OCI-LY3 (cell line): ENCODE results near the gene PPP1R1C.

ENCODE experiments used
- CTCF ChIP-seq: fragments of 200-600, 300-600 bp; sonication (generic); IDR thresholded peaks from 2 replicates; pipeline ENCODE4 v1.5.1; 2014; ENCODE audit warnings: antibody characterized with exemption, low read length, low read depth
- EZH2phosphoT487 ChIP-seq: fragments of 200-600 bp; shearing (Covaris generic); IDR thresholded peaks from 2 replicates; pipeline ENCODE4 v1.6.1; 2018; ENCODE audit warnings: antibody characterized with exemption, mixed run types, low read depth

- TF ChIP-seq CTCF = no peak
- TF ChIP-seq EZH2phosphoT487 = no peak
Observed at GRCh38 chr2:181972431-181973170, 13.1 kb upstream of the PPP1R1C start.
